HepG2 (cell line): ENCODE data around the gene MCRS1. TPM values are rescaled to one million over a fixed set of nuclear protein-coding genes. Genes with fewer than 3 reads are reported as not detected.

Experiments
- AKAP8 ChIP-seq: sonication (generic); formaldehyde crosslinking; IDR thresholded peaks from 2 replicates; pipeline ENCODE4 v1.5.1; 2020; ENCODE audit warnings: mild to moderate bottlenecking, missing genetic modification reagents
- CHD4 ChIP-seq: fragments of 200-600 bp; sonication (generic); IDR thresholded peaks from 2 replicates; pipeline ENCODE4 v1.7.0; 2017; ENCODE audit warnings: mild to moderate bottlenecking, low read length, borderline replicate concordance
- CREB3 ChIP-seq: sonication (generic); formaldehyde crosslinking; IDR thresholded peaks from 2 replicates; pipeline ENCODE4 v1.5.0; 2020; ENCODE audit warnings: missing genetic modification reagents
- DNMT3B ChIP-seq: conservative IDR thresholded peaks from 2 replicates; pipeline ENCODE4 v1.6.1; 2016; ENCODE audit warnings: missing biosample characterization, control low read depth
- EHMT2 ChIP-seq: fragments of 200-600 bp; sonication (generic); IDR thresholded peaks from 2 replicates; pipeline ENCODE4 v1.7.0; 2017; ENCODE audit warnings: antibody characterized with exemption, low read depth, low read length, borderline replicate concordance
- ESRRA ChIP-seq: sonication (generic); formaldehyde crosslinking; IDR thresholded peaks from 2 replicates; pipeline ENCODE4 v1.5.1; 2020; ENCODE audit warnings: mild to moderate bottlenecking, low read depth, missing genetic modification reagents
- FOXP4 ChIP-seq: sonication (generic); formaldehyde crosslinking; IDR thresholded peaks from 2 replicates; pipeline ENCODE4 v1.4.0; 2020; ENCODE audit warnings: missing genetic modification reagents
- HNRNPH1 ChIP-seq: fragments of 200-400 bp; formaldehyde crosslinking; optimal IDR thresholded peaks from 2 replicates; pipeline ENCODE3; 2017; ENCODE audit warnings: mild to moderate bottlenecking, low read depth, low read length
- HOXD1 ChIP-seq: sonication (generic); formaldehyde crosslinking; IDR thresholded peaks from 2 replicates; pipeline ENCODE4 v1.5.0; 2020; ENCODE audit warnings: missing genetic modification reagents
- JARID2 ChIP-seq: sonication (generic); formaldehyde crosslinking; IDR thresholded peaks from 2 replicates; pipeline ENCODE4 v1.8.1; 2023; ENCODE audit warnings: missing genetic modification reagents, inconsistent platforms; ENCODE audit not compliant: insufficient replicate concordance
- KIAA2018 ChIP-seq: sonication (generic); formaldehyde crosslinking; IDR thresholded peaks from 2 replicates; pipeline ENCODE4 v1.5.0; 2020; ENCODE audit warnings: mild to moderate bottlenecking, missing genetic modification reagents, borderline replicate concordance
- PHF20 ChIP-seq: sonication (generic); formaldehyde crosslinking; IDR thresholded peaks from 2 replicates; pipeline ENCODE4 v1.5.0; 2020; ENCODE audit warnings: mild to moderate bottlenecking, missing genetic modification reagents
- POLR2AphosphoS5 ChIP-seq: IDR thresholded peaks from 2 replicates; pipeline ENCODE4 v1.6.1; 2012; ENCODE audit warnings: low read depth, low read length
- RCOR2 ChIP-seq: IDR thresholded peaks from 2 replicates; pipeline ENCODE4 v1.6.1; 2016; ENCODE audit warnings: missing biosample characterization, missing genetic modification reagents
- THAP7 ChIP-seq: sonication (generic); formaldehyde crosslinking; IDR thresholded peaks from 2 replicates; pipeline ENCODE4 v1.8.1; 2023; ENCODE audit warnings: mild to moderate bottlenecking, missing genetic modification reagents
- ZFP36 ChIP-seq: fragments of 150-350 bp; IDR thresholded peaks from 2 replicates; pipeline ENCODE4 v1.6.1; 2018; ENCODE audit warnings: borderline replicate concordance, low read length, low read depth; ENCODE audit not compliant: partially characterized antibody
- ZNF589 ChIP-seq: sonication (generic); formaldehyde crosslinking; conservative IDR thresholded peaks from 2 replicates; pipeline ENCODE4 v1.8.0; 2022; ENCODE audit warnings: mild to moderate bottlenecking, moderate library complexity, missing genetic modification reagents
- ZNF674 ChIP-seq: sonication (generic); formaldehyde crosslinking; IDR thresholded peaks from 2 replicates; pipeline ENCODE4 v1.5.0; 2020; ENCODE audit warnings: low read depth, mild to moderate bottlenecking, missing genetic modification reagents
- polyA plus RNA-seq, 8 experiments: library from polyadenylated mRNA; depleted of rRNA in 3 of 8; stranded (reverse) in 7 of 8; unstranded in 1 of 8; fragments of >200 nt; fragmentation: Illumina TruSeq in 4 of 8; extraction: Trizol in 4 of 8; gene quantifications; 2 replicates each; pipeline versions ENCODE4 v1.2.1 to v1.2.3, GENCODE V29; 2011 to 2016; ENCODE audit warnings: low read depth in 4 of 8, missing spikeins in 1 of 8, mixed read lengths in 1 of 8; ENCODE audit not compliant: insufficient read depth in 1 of 8
- total RNA-seq, 5 experiments: library from RNA; depleted of rRNA; stranded (reverse); fragments of >200 nt; fragmentation: Illumina TruSeq; extraction: Trizol; gene quantifications; 2 replicates each; pipeline ENCODE4 v1.2.3, GENCODE V29; 2016; ENCODE audit warnings: low read depth in 1 of 5

Gene MCRS1
- total and polyA plus RNA-seq, 2 of the 13 experiments (the other 11 are each of a cell fraction or from before 2014, with no cell fraction given) = 51.0 to 66.3 TPM

- TF ChIP-seq JARID2 (no peak), CREB3 (no peak), PHF20 (CRISPR knock-in tag) (no peak), KIAA2018 (CRISPR knock-in tag) (no peak), ZFP36 (no peak), ZNF674 (CRISPR knock-in tag) (no peak), HOXD1 (no peak), EHMT2 (no peak), DNMT3B (CRISPR knock-in tag) (no peak), RCOR2 (no peak), ESRRA (no peak), FOXP4 (CRISPR knock-in tag) (peak; percentile 11; the same call in 1 of the 2 replicates), AKAP8 (no peak), HNRNPH1 (no peak), POLR2AphosphoS5 (0 out of 2 replicates have a peak, but pooled peaks have one; percentile 29), ZNF589 (no peak), CHD4 (no peak), THAP7 (no peak)
Observed at GRCh38 chr12:49550693-49551252, 17.2 kb downstream of the MCRS1 start (continued).
